Measurements from ENCODE around the gene SART3.
"Not testable (repeated sequence)": the region's sequence is repeated elsewhere in the genome, so short reads cannot be mapped to it uniquely, and the experiment has no call there.

SART3 gene

GRCh38 chr12:108578813-108579212 lies 17.8 kb upstream of the SART3 start:
- DNase-seq: no peak

GRCh38 chr12:108578264-108578663 lies 17.3 kb upstream of the SART3 start:
- DNase-seq: no peak

- no peak for DNase-seq
Measured at GRCh38 chr12:108577458-108577857, 16.5 kb upstream of the SART3 start.

- DNase-seq: no peak
Measured at GRCh38 chr12:108576660-108577234, 15.8 kb upstream of the SART3 start.

GRCh38 chr12:108575199-108575912 lies 14.4 kb upstream of the SART3 start:
- DNase-seq: no peak

- not testable (repeated sequence) for DNase-seq
Measured at GRCh38 chr12:108574276-108574675, 13.3 kb upstream of the SART3 start.

GRCh38 chr12:108573317-108573716 lies 12.3 kb upstream of the SART3 start:
- DNase-seq: no peak

- DNase-seq: no peak
Measured at GRCh38 chr12:108572166-108572790, 11.3 kb upstream of the SART3 start.

GRCh38 chr12:108571609-108572165 lies 10.7 kb upstream of the SART3 start:
- DNase-seq: no peak

GRCh38 chr12:108570743-108571608 lies 10.0 kb upstream of the SART3 start:
- DNase-seq: no peak

- DNase-seq: no peak
Measured at GRCh38 chr12:108568338-108569154, 7.6 kb upstream of the SART3 start.

GRCh38 chr12:108567406-108568337 lies 6.7 kb upstream of the SART3 start:
- DNase-seq: no peak

GRCh38 chr12:108566452-108566851 lies 5.5 kb upstream of the SART3 start:
- DNase-seq: no peak

GRCh38 chr12:108565976-108566375 lies 5.0 kb upstream of the SART3 start:
- DNase-seq: no peak

- no peak for DNase-seq
Measured at GRCh38 chr12:108565146-108565545, 4.2 kb upstream of the SART3 start.

GRCh38 chr12:108564724-108565123 lies 3.8 kb upstream of the SART3 start:
- DNase-seq: no peak

GRCh38 chr12:108563804-108564151 lies 2.8 kb upstream of the SART3 start:
- DNase-seq: no peak

- DNase-seq: peak; percentile 89
Measured at GRCh38 chr12:108563136-108563803, 2.3 kb upstream of the SART3 start.

GRCh38 chr12:108562348-108563135 lies 1.6 kb upstream of the SART3 start, which contains the start of gene ISCU:
TSS of gene ISCU (plus strand) at chr12:108562596. CDS start at chr12:108562623, 27 bp downstream.
- DNase-seq: peak; percentile 99
